H1 (cell line): Measurements from ENCODE around the gene PRC1.

Source experiments
- CEBPB ChIP-seq: IDR thresholded peaks from 2 replicates; pipeline ENCODE4 v1.6.1; 2012; ENCODE audit warnings: low read depth, low read length
- CHD2 ChIP-seq: IDR thresholded peaks from 2 replicates; pipeline ENCODE4 v1.6.1; 2012; ENCODE audit warnings: low read length, improper control_type of control experiment
- POLR2AphosphoS5 ChIP-seq: IDR thresholded peaks from 2 replicates; pipeline ENCODE4 v1.6.1; 2011; ENCODE audit warnings: low read depth, low read length
- RAD21 ChIP-seq, 2 experiments: IDR thresholded peaks in 1 of 2; conservative IDR thresholded peaks in 1 of 2; 2 replicates each; pipeline ENCODE4 v1.6.1; 2011; ENCODE audit warnings: low read depth in 2 of 2, low read length in 2 of 2, improper control_type of control experiment in 1 of 2, inconsistent platforms in 1 of 2, mild to moderate bottlenecking in 1 of 2, moderate library complexity in 1 of 2
- SIN3A ChIP-seq, 2 experiments: IDR thresholded peaks in 1 of 2; conservative IDR thresholded peaks in 1 of 2; 2 replicates each; pipeline ENCODE4 v1.6.1; 2011 to 2012; ENCODE audit warnings: low read length in 2 of 2, improper control_type of control experiment in 1 of 2, low read depth in 1 of 2, mild to moderate bottlenecking in 1 of 2
- SP4 ChIP-seq: IDR thresholded peaks from 2 replicates; pipeline ENCODE4 v1.6.1; 2012; ENCODE audit warnings: low read length, inconsistent platforms
- ZNF274 ChIP-seq: IDR thresholded peaks from 2 replicates; pipeline ENCODE4 v1.7.0; 2012; ENCODE audit warnings: low read length, borderline replicate concordance; ENCODE audit errors: extremely low read depth
- TF ChIP-seq, protein P1 (sequence below), 3 experiments: IDR thresholded peaks; 1 replicate in 2 of 3; 2 replicates in 1 of 3; pipeline versions ENCODE4 v1.5.1 to v1.6.1; 2011; ENCODE audit warnings: low read length in 3 of 3, mild to moderate bottlenecking in 3 of 3, inconsistent platforms in 2 of 3, low read depth in 1 of 3, moderate library complexity in 1 of 3; ENCODE audit not compliant: insufficient read depth in 1 of 3; ENCODE audit errors: control extremely low read depth in 1 of 3
- TF ChIP-seq, protein P2 (sequence below): IDR thresholded peaks from 2 replicates; pipeline ENCODE4 v1.6.1; 2011; ENCODE audit warnings: low read length, improper control_type of control experiment

DNA sequence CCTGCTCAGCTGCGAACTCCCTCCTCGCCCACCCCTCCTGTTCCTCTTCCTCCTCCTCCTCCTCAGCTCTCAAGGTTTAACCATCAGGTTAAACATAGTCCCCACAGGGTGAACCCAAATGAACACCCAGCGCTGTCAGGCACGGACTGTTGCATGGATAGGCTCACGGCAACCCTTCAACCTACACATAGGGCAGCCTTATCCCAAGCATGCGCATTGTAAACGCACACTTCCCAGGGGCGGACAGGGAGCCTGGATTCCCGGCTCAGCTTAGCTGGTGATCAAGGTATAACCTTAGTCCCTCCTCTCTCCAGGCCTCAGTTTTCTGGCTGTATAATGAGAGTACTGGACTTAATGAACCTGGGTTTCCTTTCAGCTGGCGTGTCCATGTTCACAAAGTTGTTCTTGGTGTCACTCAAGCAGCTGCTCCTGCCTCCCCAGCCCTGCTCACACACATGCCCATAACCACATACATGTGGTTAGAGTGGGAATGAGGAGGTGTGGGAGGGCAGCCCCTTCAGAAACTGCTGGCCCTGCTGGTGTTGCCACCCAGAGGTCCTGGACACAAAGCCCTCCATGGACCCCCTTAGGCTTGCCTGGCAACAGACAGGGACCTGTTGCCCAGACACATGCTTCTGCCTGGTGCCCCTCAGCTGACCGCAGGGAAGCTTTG, 49.0 kb upstream of the PRC1 start:
- TF ChIP-seq, protein P1, sequence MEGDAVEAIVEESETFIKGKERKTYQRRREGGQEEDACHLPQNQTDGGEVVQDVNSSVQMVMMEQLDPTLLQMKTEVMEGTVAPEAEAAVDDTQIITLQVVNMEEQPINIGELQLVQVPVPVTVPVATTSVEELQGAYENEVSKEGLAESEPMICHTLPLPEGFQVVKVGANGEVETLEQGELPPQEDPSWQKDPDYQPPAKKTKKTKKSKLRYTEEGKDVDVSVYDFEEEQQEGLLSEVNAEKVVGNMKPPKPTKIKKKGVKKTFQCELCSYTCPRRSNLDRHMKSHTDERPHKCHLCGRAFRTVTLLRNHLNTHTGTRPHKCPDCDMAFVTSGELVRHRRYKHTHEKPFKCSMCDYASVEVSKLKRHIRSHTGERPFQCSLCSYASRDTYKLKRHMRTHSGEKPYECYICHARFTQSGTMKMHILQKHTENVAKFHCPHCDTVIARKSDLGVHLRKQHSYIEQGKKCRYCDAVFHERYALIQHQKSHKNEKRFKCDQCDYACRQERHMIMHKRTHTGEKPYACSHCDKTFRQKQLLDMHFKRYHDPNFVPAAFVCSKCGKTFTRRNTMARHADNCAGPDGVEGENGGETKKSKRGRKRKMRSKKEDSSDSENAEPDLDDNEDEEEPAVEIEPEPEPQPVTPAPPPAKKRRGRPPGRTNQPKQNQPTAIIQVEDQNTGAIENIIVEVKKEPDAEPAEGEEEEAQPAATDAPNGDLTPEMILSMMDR (IDR thresholded peaks at IDR 0.05; ENCODE audit: control extremely low read depth in 1 of 3, insufficient read depth in 1 of 3, low read depth in 1 of 3, low read length in 3 of 3): no peak
- TF ChIP-seq CHD2: no peak
- TF ChIP-seq, protein P2, sequence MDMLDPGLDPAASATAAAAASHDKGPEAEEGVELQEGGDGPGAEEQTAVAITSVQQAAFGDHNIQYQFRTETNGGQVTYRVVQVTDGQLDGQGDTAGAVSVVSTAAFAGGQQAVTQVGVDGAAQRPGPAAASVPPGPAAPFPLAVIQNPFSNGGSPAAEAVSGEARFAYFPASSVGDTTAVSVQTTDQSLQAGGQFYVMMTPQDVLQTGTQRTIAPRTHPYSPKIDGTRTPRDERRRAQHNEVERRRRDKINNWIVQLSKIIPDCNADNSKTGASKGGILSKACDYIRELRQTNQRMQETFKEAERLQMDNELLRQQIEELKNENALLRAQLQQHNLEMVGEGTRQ: no peak
- no peak for TF ChIP-seq ZNF274
- TF ChIP-seq SP4: no peak
- no peak for TF ChIP-seq CEBPB
- TF ChIP-seq SIN3A (conservative IDR thresholded peaks at IDR 0.05 in 1 of 2, IDR thresholded peaks at IDR 0.05 in 1 of 2; ENCODE audit: low read depth in 1 of 2, low read length in 2 of 2): no peak
- TF ChIP-seq RAD21 (IDR thresholded peaks at IDR 0.05 in 1 of 2, conservative IDR thresholded peaks at IDR 0.05 in 1 of 2; ENCODE audit: low read depth in 2 of 2, low read length in 2 of 2): no peak
- no peak for TF ChIP-seq POLR2AphosphoS5
